HepG2 (cell line): ENCODE data around the gene SASH1. TPM values are rescaled to one million over a fixed set of nuclear protein-coding genes. Genes with fewer than 3 reads are reported as not detected.

Experiments
- ATAC-seq: fragments of 200-7000 bp; cut with Tn5 transposase; 3 replicates; pipeline ENCODE4 v1.9.1; 2020; ENCODE audit warnings: mild to moderate bottlenecking, moderate library complexity
- BruUV-seq: library from RNA; stranded (reverse); fragments of 400-500 nt; replicated peaks from 2 replicates; lab custom pipeline; 2021; lab: Mats Ljungman, UMichigan
- CTCF ChIA-PET: fragments of 300-600 bp; formaldehyde crosslinking; extraction: SDS; loops from one replicate; lab custom pipeline; 2021; ENCODE audit warnings: low total read pairs, inconsistent platforms, low intra/inter-chr PET ratio; lab: Yijun Ruan, JAX
- POLR2A ChIA-PET: fragments of 350-600 bp; sonication (Branson Sonifier 250); formaldehyde crosslinking; loops from one replicate; lab custom pipeline; 2020; ENCODE audit warnings: antibody characterized with exemption, inconsistent platforms; lab: Yijun Ruan, JAX
- DNase-seq: peaks from one replicate; pipeline ENCODE4 v3.0.0-alpha.2; 2015; ENCODE audit warnings: low spot score
- FAIRE-seq: peaks from 3 replicates; lab custom pipeline; 2011; peaks lifted over from hg19 to GRCh38; lab: Jason Lieb, UNC
- H2AFZ ChIP-seq: one replicate; pipeline ENCODE4 v1.6.1; 2011; ENCODE audit warnings: low read length, inconsistent platforms
- H3K27ac ChIP-seq: fragments of 300-600 bp; 3 replicates; pipeline ENCODE4 v1.8.0; 2011; ENCODE audit warnings: mixed run types, mild to moderate bottlenecking, mixed read lengths, low read length, inconsistent platforms; ENCODE audit not compliant: insufficient read depth; ENCODE audit errors: extremely low read length
- H3K27me3 ChIP-seq, 2 experiments: fragments of 200-600 bp in 1 of 2; 2 replicates in 1 of 2; 3 replicates in 1 of 2; pipeline versions ENCODE4 v1.6.0 to v1.8.0; 2011; ENCODE audit warnings: low read length in 2 of 2, mild to moderate bottlenecking in 2 of 2, moderate library complexity in 2 of 2, inconsistent platforms in 1 of 2; ENCODE audit not compliant: insufficient read depth in 2 of 2, control insufficient read depth in 1 of 2
- H3K36me3 ChIP-seq, 2 experiments: fragments of 200-600 bp in 1 of 2; replicated peaks in 1 of 2; 2 replicates in 1 of 2; 3 replicates in 1 of 2; pipeline versions ENCODE4 v1.5.1 to v1.8.0; 2011; ENCODE audit warnings: low read length in 2 of 2, inconsistent platforms in 1 of 2; ENCODE audit not compliant: insufficient read depth in 2 of 2, control insufficient read depth in 1 of 2
- H3K4me1 ChIP-seq: 2 replicates; pipeline ENCODE4 v1.5.1; 2012; ENCODE audit warnings: low read length, inconsistent platforms; ENCODE audit not compliant: insufficient read depth
- H3K4me2 ChIP-seq: 2 replicates; pipeline ENCODE4 v1.6.0; 2011; ENCODE audit warnings: low read depth, low read length, inconsistent platforms
- H3K4me3 ChIP-seq, 3 experiments: fragments of 200-600 bp in 1 of 3; sonication (generic), shearing (Covaris generic) in 1 of 3; replicated peaks in 1 of 3; 2 replicates each; pipeline ENCODE4 v1.5.1; 2011 to 2016; ENCODE audit warnings: low read length in 3 of 3, inconsistent platforms in 2 of 3, low read depth in 2 of 3, mild to moderate bottlenecking in 2 of 3, control low read depth in 1 of 3, mixed read lengths in 1 of 3; ENCODE audit not compliant: insufficient read depth in 1 of 3
- H3K79me2 ChIP-seq: one replicate; pipeline ENCODE4 v1.6.1; 2011; ENCODE audit warnings: low read length, inconsistent platforms; ENCODE audit not compliant: insufficient read depth
- H3K9ac ChIP-seq: 2 replicates; pipeline ENCODE4 v1.6.0; 2011; ENCODE audit warnings: mild to moderate bottlenecking, low read depth, low read length, inconsistent platforms; ENCODE audit not compliant: insufficient read depth
- H3K9me3 ChIP-seq: 2 replicates; pipeline ENCODE4 v1.5.1; 2012; ENCODE audit warnings: mild to moderate bottlenecking, low read length
- H4K20me1 ChIP-seq: 2 replicates; pipeline ENCODE4 v1.6.0; 2011; ENCODE audit warnings: inconsistent platforms, mild to moderate bottlenecking, low read length, moderate library complexity; ENCODE audit not compliant: insufficient read depth
- HMG20B ChIP-seq: conservative IDR thresholded peaks from 2 replicates; pipeline ENCODE4 v1.6.1; 2016; ENCODE audit warnings: missing genetic modification reagents, missing compliant biosample characterization
- HOXA5 ChIP-seq: sonication (generic); formaldehyde crosslinking; IDR thresholded peaks from 2 replicates; pipeline ENCODE4 v1.4.0; 2020; ENCODE audit warnings: missing genetic modification reagents
- ISL2 ChIP-seq: sonication (generic); formaldehyde crosslinking; IDR thresholded peaks from 2 replicates; pipeline ENCODE4 v1.5.0; 2020; ENCODE audit warnings: missing genetic modification reagents
- MLX ChIP-seq: IDR thresholded peaks from 2 replicates; pipeline ENCODE4 v1.6.1; 2016
- POGZ ChIP-seq: sonication (generic); formaldehyde crosslinking; IDR thresholded peaks from 2 replicates; pipeline ENCODE4 v1.4.0; 2020; ENCODE audit warnings: mild to moderate bottlenecking, missing genetic modification reagents
- SOX6 ChIP-seq, 2 experiments: fragments of 450-650 bp in 1 of 2; sonication (generic) in 1 of 2; formaldehyde crosslinking in 1 of 2; IDR thresholded peaks; 2 replicates each; pipeline versions ENCODE4 v1.4.0 to v1.6.1; 2017 to 2020; ENCODE audit warnings: antibody characterized with exemption in 1 of 2, mild to moderate bottlenecking in 1 of 2, missing genetic modification reagents in 1 of 2
- TAF1 ChIP-seq: sonication (generic); formaldehyde crosslinking; IDR thresholded peaks from 2 replicates; pipeline ENCODE4 v1.4.0; 2020; ENCODE audit warnings: missing genetic modification reagents
- ZBTB37 ChIP-seq: sonication (generic); formaldehyde crosslinking; IDR thresholded peaks from 2 replicates; pipeline ENCODE4 v1.4.0; 2020; ENCODE audit warnings: mild to moderate bottlenecking, missing genetic modification reagents
- ZC3H13 ChIP-seq: sonication (generic); formaldehyde crosslinking; IDR thresholded peaks from 2 replicates; pipeline ENCODE4 v1.8.1; 2023; ENCODE audit warnings: mild to moderate bottlenecking, missing genetic modification reagents, moderate library complexity
- ZNF549 ChIP-seq: sonication (generic); formaldehyde crosslinking; IDR thresholded peaks from 2 replicates; pipeline ENCODE4 v1.5.0; 2020; ENCODE audit warnings: missing genetic modification reagents
- ZNF660 ChIP-seq: sonication (generic); formaldehyde crosslinking; IDR thresholded peaks from 2 replicates; pipeline ENCODE4 v1.5.1; 2020; ENCODE audit warnings: mild to moderate bottlenecking, low read depth, missing genetic modification reagents, borderline replicate concordance
- ZNF672 ChIP-seq: sonication (generic); formaldehyde crosslinking; IDR thresholded peaks from 2 replicates; pipeline ENCODE4 v1.8.1; 2022; ENCODE audit warnings: missing genetic modification reagents
- WGBS: methylation state at CpG from one replicate; pipeline ENCODE4 v1.1.6; 2017; ENCODE audit warnings: low lambda C conversion rate; 5-methylcytosine and 5-hydroxymethylcytosine counted together
- in situ Hi-C: cut with HindIII; loops from 2 replicates; pipeline ENCODE4 v1.10.0; 2017; ENCODE audit warnings: low pct_unique_long_range_greater_than_20kb; ENCODE audit not compliant: extremely low pct_ligation_motif_present
- intact Hi-C: fragments of 100-400 bp; cut with micrococcal nuclease; formaldehyde crosslinking; loops from one replicate; pipeline ENCODE4 v1.10.0; 2022; ENCODE audit not compliant: unreplicated experiment
- polyA plus RNA-seq, 8 experiments: library from polyadenylated mRNA; depleted of rRNA in 3 of 8; stranded (reverse) in 7 of 8; unstranded in 1 of 8; fragments of >200 nt; fragmentation: Illumina TruSeq in 4 of 8; extraction: Trizol in 4 of 8; gene quantifications; 2 replicates each; pipeline versions ENCODE4 v1.2.1 to v1.2.3, GENCODE V29; 2011 to 2016; ENCODE audit warnings: low read depth in 4 of 8, missing spikeins in 1 of 8, mixed read lengths in 1 of 8; ENCODE audit not compliant: insufficient read depth in 1 of 8
- total RNA-seq, 5 experiments: library from RNA; depleted of rRNA; stranded (reverse); fragments of >200 nt; fragmentation: Illumina TruSeq; extraction: Trizol; gene quantifications; 2 replicates each; pipeline ENCODE4 v1.2.3, GENCODE V29; 2016; ENCODE audit warnings: low read depth in 1 of 5
- TF ChIP-seq, protein P1 (sequence below): sonication (generic); formaldehyde crosslinking; IDR thresholded peaks from 2 replicates; pipeline ENCODE4 v1.5.0; 2020; ENCODE audit warnings: missing genetic modification reagents
- TF ChIP-seq, protein P2 (sequence below): sonication (generic); formaldehyde crosslinking; IDR thresholded peaks from 2 replicates; pipeline ENCODE4; 2020; ENCODE audit warnings: missing genetic modification reagents, mild to moderate bottlenecking, borderline replicate concordance

The SASH1 gene
- total and polyA plus RNA-seq, 2 of the 13 experiments (the other 11 are each of a cell fraction or from before 2014, with no cell fraction given): 7.5 to 8.2 TPM

DNA sequence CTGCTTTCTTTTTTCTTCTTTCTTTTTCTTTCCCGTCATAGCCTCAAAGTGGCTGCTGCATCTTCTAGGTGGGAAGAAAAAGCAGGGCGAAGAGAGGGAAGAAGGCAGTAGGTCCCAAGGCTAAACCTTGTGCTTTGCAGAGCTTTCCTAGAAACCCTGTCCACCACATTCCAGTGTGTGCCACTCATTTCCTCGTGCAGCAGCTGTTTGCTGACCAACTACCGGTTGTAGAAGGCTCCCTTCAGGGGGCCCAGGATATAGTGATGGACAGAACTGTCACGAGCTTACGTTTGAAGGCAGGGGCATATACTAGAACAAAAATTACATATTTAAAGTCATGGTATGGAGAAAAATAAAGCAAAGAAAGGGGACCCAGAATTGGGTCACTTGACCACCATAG lies 103.0 kb downstream of the SASH1 start:
- ChIA-PET CTCF (no interaction called here), POLR2A (no interaction called here)
- Histone ChIP-seq H3K27ac (no peak overlapping the region), H3K9me3 (no peaks in the 10 kb centered on the region), H3K79me2 (no peaks in the 10 kb centered on the region), H3K4me2 (no peak overlapping the region), H3K9ac (no peak overlapping the region), H3K4me3 (no peak overlapping the region), H3K4me1 (peaks cover 7% of the 10 kb centered on the region; the same call in 1 of the 2 replicates), H3K36me3 (peaks cover 4 to 8% of the 10 kb centered on the region in 2 experiments; a peak in 2 of 5 replicates), H4K20me1 (no peaks in the 10 kb centered on the region), H3K27me3 (no peaks in the 10 kb centered on the region), H2AFZ (no peak overlapping the region)
- in situ Hi-C loops (no loop called here), intact Hi-C loops (no loop called here)
- FAIRE-seq (no peak), ATAC-seq (no peak), DNase-seq (no peak)
- TF ChIP-seq HOXA5 (CRISPR knock-in tag) (no peak), ZNF549 (CRISPR knock-in tag) (no peak), TAF1 (CRISPR knock-in tag) (no peak), ZBTB37 (no peak), ZNF660 (no peak), ZC3H13 (no peak), MLX (CRISPR knock-in tag) (no peak), POGZ (no peak), HMG20B (CRISPR knock-in tag) (no peak), ISL2 (CRISPR knock-in tag) (no peak), ZNF672 (no peak), SOX6 (IDR thresholded peaks at IDR 0.05) (no peak), SOX6 (CRISPR knock-in tag; IDR thresholded peaks at IDR 0.05) (no peak)
- TF ChIP-seq, protein P1, sequence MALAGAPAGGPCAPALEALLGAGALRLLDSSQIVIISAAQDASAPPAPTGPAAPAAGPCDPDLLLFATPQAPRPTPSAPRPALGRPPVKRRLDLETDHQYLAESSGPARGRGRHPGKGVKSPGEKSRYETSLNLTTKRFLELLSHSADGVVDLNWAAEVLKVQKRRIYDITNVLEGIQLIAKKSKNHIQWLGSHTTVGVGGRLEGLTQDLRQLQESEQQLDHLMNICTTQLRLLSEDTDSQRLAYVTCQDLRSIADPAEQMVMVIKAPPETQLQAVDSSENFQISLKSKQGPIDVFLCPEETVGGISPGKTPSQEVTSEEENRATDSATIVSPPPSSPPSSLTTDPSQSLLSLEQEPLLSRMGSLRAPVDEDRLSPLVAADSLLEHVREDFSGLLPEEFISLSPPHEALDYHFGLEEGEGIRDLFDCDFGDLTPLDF: no peak
- TF ChIP-seq, protein P2, sequence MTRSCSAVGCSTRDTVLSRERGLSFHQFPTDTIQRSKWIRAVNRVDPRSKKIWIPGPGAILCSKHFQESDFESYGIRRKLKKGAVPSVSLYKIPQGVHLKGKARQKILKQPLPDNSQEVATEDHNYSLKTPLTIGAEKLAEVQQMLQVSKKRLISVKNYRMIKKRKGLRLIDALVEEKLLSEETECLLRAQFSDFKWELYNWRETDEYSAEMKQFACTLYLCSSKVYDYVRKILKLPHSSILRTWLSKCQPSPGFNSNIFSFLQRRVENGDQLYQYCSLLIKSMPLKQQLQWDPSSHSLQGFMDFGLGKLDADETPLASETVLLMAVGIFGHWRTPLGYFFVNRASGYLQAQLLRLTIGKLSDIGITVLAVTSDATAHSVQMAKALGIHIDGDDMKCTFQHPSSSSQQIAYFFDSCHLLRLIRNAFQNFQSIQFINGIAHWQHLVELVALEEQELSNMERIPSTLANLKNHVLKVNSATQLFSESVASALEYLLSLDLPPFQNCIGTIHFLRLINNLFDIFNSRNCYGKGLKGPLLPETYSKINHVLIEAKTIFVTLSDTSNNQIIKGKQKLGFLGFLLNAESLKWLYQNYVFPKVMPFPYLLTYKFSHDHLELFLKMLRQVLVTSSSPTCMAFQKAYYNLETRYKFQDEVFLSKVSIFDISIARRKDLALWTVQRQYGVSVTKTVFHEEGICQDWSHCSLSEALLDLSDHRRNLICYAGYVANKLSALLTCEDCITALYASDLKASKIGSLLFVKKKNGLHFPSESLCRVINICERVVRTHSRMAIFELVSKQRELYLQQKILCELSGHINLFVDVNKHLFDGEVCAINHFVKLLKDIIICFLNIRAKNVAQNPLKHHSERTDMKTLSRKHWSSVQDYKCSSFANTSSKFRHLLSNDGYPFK: no peak
- BruUV-seq: no TSS peak
- 94% methylated on average over 6 of the region's 6 CpGs for WGBS
